ENCODE results near the gene DPP6. TPM values are rescaled to one million over a fixed set of nuclear protein-coding genes. Genes with fewer than 3 reads are reported as not detected.

Gene DPP6
- total and polyA plus RNA-seq, 9 of the 15 experiments (the other 6 are each of a cell fraction or from before 2014, with no cell fraction given): not detected

DNA sequence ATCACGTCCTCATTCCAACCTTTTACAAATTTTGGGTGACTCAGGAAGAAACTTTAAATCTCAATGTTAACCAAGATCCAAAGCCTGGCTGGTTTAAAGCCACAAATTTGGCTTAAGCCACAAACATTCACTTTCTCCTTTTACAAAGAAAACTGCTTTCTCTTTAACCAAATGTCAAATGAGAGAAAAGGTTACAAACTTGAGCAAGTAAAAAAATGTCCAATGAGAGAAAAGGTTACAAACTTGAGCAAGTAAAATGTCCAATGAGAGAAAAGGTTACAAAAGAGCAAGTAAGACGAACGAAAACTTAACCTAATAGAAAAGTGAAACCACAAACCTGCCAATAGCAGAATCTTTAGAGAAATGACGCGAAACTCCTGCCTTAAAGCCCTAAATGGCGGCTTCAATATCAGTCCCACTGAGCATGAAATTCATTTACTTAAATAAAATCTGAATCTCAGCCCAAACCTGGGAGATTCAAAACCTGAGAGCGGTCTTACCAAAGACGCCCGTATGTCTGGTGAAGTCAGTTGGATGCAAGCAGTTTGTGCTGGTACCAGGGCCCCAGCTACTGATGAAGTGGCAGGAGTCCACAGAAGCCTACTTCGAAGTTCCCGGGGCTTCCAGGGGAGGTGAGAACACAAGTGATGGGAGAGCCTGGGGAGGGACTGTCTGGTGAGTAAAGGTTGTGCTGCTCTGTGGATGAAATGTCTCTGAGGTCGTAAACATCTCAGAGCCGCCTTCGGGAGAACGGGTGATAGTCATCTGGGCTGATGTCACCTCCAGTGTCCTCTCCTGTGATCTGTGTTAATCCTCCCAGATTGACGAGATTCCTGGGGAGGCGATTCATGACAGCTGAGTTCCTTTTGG is 876.2 kb downstream of the DPP6 start (continued):
- TF ChIP-seq TBP (optimal IDR thresholded peaks at IDR 0.05; ENCODE audit: low read depth, low read length) (peak; percentile 35), ATF7 (IDR thresholded peaks at IDR 0.05) (peak; percentile 93), KLF10 (CRISPR knock-in tag; IDR thresholded peaks at IDR 0.05) (no peak), DNMT1 (IDR thresholded peaks at IDR 0.05) (no peak), MAZ (CRISPR knock-in tag; conservative IDR thresholded peaks at IDR 0.05 in 1 of 2, IDR thresholded peaks at IDR 0.05 in 1 of 2) (peak in 1 of 2 experiments; percentile 8; a peak in 1 of 4 replicates), RCOR1 (IDR thresholded peaks at IDR 0.05; ENCODE audit: borderline replicate concordance in 1 of 2, low read depth in 2 of 2, low read length in 2 of 2) (peak in 1 of 2 experiments; percentile 69; a peak in 1 of 4 replicates), ZNF316 (IDR thresholded peaks at IDR 0.05) (no peak), ZBTB7A (IDR thresholded peaks at IDR 0.05; ENCODE audit: borderline replicate concordance, control insufficient read depth, low read depth, low read length) (no peak), U2AF1 (optimal IDR thresholded peaks at IDR 0.05; ENCODE audit: low read depth, low read length) (no peak), ZBTB9 (CRISPR knock-in tag; IDR thresholded peaks at IDR 0.05) (no peak), E2F6 (IDR thresholded peaks at IDR 0.05; ENCODE audit: borderline replicate concordance in 1 of 2, extremely low read depth in 1 of 2, insufficient read depth in 1 of 2, insufficient read length in 1 of 2, low read depth in 1 of 2, low read length in 1 of 2, poor library complexity in 1 of 2, severe bottlenecking in 1 of 2) (peak in 1 of 2 experiments; percentile 8), ZNF764 (CRISPR knock-in tag; IDR thresholded peaks at IDR 0.05; ENCODE audit: low read depth) (no peak), ZNF354B (CRISPR knock-in tag; IDR thresholded peaks at IDR 0.05) (0 out of 2 replicates have a peak, but pooled peaks have one; percentile 39), ZNF717 (CRISPR knock-in tag; IDR thresholded peaks at IDR 0.05) (no peak), MBD2 (IDR thresholded peaks at IDR 0.05; ENCODE audit: borderline replicate concordance, low read depth) (peak; percentile 72; the same call in 1 of the 2 replicates), ZBTB1 (CRISPR knock-in tag; IDR thresholded peaks at IDR 0.05; ENCODE audit: borderline replicate concordance, low read depth) (no peak), KLF1 (tag; IDR thresholded peaks at IDR 0.05) (no peak), CREM (IDR thresholded peaks at IDR 0.05; ENCODE audit: low read depth) (peak; percentile 16; the same call in 1 of the 2 replicates)
- TF ChIP-seq, protein P1, sequence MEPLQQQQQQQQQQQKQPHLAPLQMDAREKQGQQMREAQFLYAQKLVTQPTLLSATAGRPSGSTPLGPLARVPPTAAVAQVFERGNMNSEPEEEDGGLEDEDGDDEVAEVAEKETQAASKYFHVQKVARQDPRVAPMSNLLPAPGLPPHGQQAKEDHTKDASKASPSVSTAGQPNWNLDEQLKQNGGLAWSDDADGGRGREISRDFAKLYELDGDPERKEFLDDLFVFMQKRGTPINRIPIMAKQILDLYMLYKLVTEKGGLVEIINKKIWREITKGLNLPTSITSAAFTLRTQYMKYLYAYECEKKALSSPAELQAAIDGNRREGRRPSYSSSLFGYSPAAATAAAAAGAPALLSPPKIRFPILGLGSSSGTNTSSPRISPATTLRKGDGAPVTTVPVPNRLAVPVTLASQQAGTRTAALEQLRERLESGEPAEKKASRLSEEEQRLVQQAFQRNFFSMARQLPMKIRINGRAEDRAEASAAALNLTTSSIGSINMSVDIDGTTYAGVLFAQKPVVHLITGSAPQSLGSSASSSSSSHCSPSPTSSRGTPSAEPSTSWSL (CRISPR knock-in tag; IDR thresholded peaks at IDR 0.05; ENCODE audit: borderline replicate concordance): no peak
- TF ChIP-seq, protein P2, sequence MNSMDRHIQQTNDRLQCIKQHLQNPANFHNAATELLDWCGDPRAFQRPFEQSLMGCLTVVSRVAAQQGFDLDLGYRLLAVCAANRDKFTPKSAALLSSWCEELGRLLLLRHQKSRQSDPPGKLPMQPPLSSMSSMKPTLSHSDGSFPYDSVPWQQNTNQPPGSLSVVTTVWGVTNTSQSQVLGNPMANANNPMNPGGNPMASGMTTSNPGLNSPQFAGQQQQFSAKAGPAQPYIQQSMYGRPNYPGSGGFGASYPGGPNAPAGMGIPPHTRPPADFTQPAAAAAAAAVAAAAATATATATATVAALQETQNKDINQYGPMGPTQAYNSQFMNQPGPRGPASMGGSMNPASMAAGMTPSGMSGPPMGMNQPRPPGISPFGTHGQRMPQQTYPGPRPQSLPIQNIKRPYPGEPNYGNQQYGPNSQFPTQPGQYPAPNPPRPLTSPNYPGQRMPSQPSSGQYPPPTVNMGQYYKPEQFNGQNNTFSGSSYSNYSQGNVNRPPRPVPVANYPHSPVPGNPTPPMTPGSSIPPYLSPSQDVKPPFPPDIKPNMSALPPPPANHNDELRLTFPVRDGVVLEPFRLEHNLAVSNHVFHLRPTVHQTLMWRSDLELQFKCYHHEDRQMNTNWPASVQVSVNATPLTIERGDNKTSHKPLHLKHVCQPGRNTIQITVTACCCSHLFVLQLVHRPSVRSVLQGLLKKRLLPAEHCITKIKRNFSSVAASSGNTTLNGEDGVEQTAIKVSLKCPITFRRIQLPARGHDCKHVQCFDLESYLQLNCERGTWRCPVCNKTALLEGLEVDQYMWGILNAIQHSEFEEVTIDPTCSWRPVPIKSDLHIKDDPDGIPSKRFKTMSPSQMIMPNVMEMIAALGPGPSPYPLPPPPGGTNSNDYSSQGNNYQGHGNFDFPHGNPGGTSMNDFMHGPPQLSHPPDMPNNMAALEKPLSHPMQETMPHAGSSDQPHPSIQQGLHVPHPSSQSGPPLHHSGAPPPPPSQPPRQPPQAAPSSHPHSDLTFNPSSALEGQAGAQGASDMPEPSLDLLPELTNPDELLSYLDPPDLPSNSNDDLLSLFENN (IDR thresholded peaks at IDR 0.05; ENCODE audit: low read depth in 2 of 2, low read length in 2 of 2): no peak
